CD4-positive, alpha-beta T cell (primary cell): Measurements from ENCODE around the gene EMX2. TPM values are rescaled to one million over a fixed set of nuclear protein-coding genes. Genes with fewer than 3 reads are reported as not detected.
A peak's percentile ranks its signal among the peaks of the same experiment; 100 is the strongest.

Source experiments
- ATAC-seq: fragments of 200-7000 bp; cut with Tn5 transposase; one replicate; pipeline ENCODE4 v1.10.0; 2022; ENCODE audit warnings: mild to moderate bottlenecking; ENCODE audit not compliant: poor library complexity
- CTCF ChIA-PET: fragments of 350-600 bp; sonication (Branson Sonifier 250); formaldehyde crosslinking; loops from one replicate; lab custom pipeline; 2021; ENCODE audit warnings: antibody characterized with exemption, inconsistent platforms; lab: Charles Lee
- POLR2A ChIA-PET: fragments of 350-600 bp; sonication (Branson Sonifier 250); formaldehyde crosslinking; loops from one replicate; lab custom pipeline; 2021; ENCODE audit warnings: antibody characterized with exemption, inconsistent platforms; lab: Charles Lee
- DNase-seq, 14 experiments: peaks; one replicate each; pipeline ENCODE4 v3.0.0-alpha.2; 2013 to 2020; ENCODE audit warnings: mixed read lengths in 2 of 14
- H3K27ac ChIP-seq, 2 donors: one replicate each; pipeline versions ENCODE4 v1.5.1 to v1.7.0; 2013; ENCODE audit warnings: low read length in 2 of 2, low read depth in 1 of 2, mild to moderate bottlenecking in 1 of 2
- H3K27me3 ChIP-seq, 2 experiments: 1 replicate in 1 of 2; 2 replicates in 1 of 2; pipeline versions ENCODE4 v1.6.1 to v1.7.0; 2013; ENCODE audit warnings: low read length in 2 of 2, control low read depth in 1 of 2, mild to moderate bottlenecking in 1 of 2, moderate library complexity in 1 of 2; ENCODE audit not compliant: insufficient read depth in 2 of 2, control insufficient read depth in 1 of 2
- H3K36me3 ChIP-seq: one replicate; pipeline ENCODE4 v1.6.1; 2013; ENCODE audit warnings: low read length, control low read depth; ENCODE audit not compliant: insufficient read depth
- H3K4me1 ChIP-seq: one replicate; pipeline ENCODE4 v1.6.1; 2013; ENCODE audit warnings: low read length, control low read depth; ENCODE audit not compliant: insufficient read depth
- H3K4me3 ChIP-seq: one replicate; pipeline ENCODE4 v1.5.1; 2013; ENCODE audit warnings: mild to moderate bottlenecking, low read length, moderate library complexity
- H3K9me3 ChIP-seq, 2 experiments: 1 replicate in 1 of 2; 2 replicates in 1 of 2; pipeline versions ENCODE4 v1.6.1 to v1.7.0; 2013; ENCODE audit warnings: low read length in 2 of 2, mild to moderate bottlenecking in 2 of 2, control low read depth in 1 of 2, moderate library complexity in 1 of 2; ENCODE audit not compliant: control insufficient read depth in 1 of 2, insufficient read depth in 1 of 2
- H3K27ac Mint-ChIP-seq: one replicate; pipeline ENCODE4 v1.8.0; 2020; ENCODE audit warnings: mixed read lengths
- H3K27me3 Mint-ChIP-seq: one replicate; pipeline ENCODE4 v1.8.0; 2021; ENCODE audit warnings: mixed read lengths
- H3K36me3 Mint-ChIP-seq: one replicate; pipeline ENCODE4 v1.8.0; 2021; ENCODE audit warnings: low read depth, mixed read lengths
- H3K4me1 Mint-ChIP-seq: one replicate; pipeline ENCODE4 v1.8.0; 2021; ENCODE audit warnings: low read depth, mixed read lengths
- H3K4me3 Mint-ChIP-seq: one replicate; pipeline ENCODE4 v1.8.0; 2020; ENCODE audit warnings: mild to moderate bottlenecking, mixed read lengths
- H3K9me3 Mint-ChIP-seq: one replicate; pipeline ENCODE4 v1.8.0; 2020; ENCODE audit warnings: mixed read lengths
- CTCF ChIP-seq: fragments of 200-600 bp; IDR thresholded peaks from one replicate; pipeline ENCODE4 v1.8.0; 2022; ENCODE audit warnings: antibody characterized with exemption, mild to moderate bottlenecking
- intact Hi-C, 2 experiments: fragments of 100-400 bp; cut with DNase I in 1 of 2; cut with micrococcal nuclease in 1 of 2; formaldehyde crosslinking; loops; one replicate each; pipeline versions ENCODE4 v1.15.1 to v1.9.0; 2023 to 2025; cut with DNase I, micrococcal nuclease
- total RNA-seq, 174 experiments: library from RNA in 2 of 174; stranded (reverse) in 2 of 174; gene quantifications; one replicate each; pipeline ENCODE4 v1.2.3 and lab custom pipeline; 2021 to 2026

EMX2 gene
- total RNA-seq, 2 experiments from 2014 or later = not detected

DNA sequence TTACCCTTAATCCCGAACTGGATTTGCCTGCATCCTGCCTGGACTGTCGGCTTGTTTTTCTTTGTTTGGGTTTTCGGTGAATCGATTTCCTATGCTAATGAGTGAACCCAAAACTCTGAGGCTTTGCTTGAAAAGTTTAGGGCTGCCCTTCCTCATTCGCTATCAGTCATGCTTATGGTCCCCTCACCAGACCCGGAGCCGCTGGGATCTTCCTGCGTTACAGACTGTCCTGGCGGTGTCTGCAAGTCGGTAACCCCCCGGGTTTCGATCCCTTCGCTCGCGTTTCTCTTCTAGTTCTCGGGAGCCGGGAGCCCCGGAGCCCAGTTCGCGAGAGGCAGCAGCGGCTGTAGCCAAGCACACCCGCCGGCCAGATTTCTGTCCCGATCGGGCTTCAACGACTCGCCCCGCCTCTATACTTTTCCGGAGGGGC is 2.2 kb downstream of the EMX2 start:
- Histone ChIP-seq H3K27me3 (peaks cover 67 to 86% of the 10 kb centered on the region in 2 experiments), H3K36me3 (no peaks in the 10 kb centered on the region), H3K9me3 (peaks cover 0 to 17% of the 10 kb centered on the region in 2 experiments), H3K27ac (no peak overlapping the region), H3K4me1 (peaks cover 24% of the 10 kb centered on the region), H3K4me3 (no peak overlapping the region)
- DNase-seq (no peak), ATAC-seq (no peak)
- no peak for TF ChIP-seq CTCF
- Mint-ChIP-seq H3K4me1 (peaks cover 32% of the 10 kb centered on the region), H3K36me3 (no peaks in the 10 kb centered on the region), H3K9me3 (no peaks in the 10 kb centered on the region), H3K4me3 (peak overlapping the region; percentile 60), H3K27ac (no peak overlapping the region), H3K27me3 (peaks cover 73% of the 10 kb centered on the region)
- CTCF ChIA-PET = no interaction called here
- POLR2A ChIA-PET = no interaction called here
- intact Hi-C loops = no loop called here

DNA sequence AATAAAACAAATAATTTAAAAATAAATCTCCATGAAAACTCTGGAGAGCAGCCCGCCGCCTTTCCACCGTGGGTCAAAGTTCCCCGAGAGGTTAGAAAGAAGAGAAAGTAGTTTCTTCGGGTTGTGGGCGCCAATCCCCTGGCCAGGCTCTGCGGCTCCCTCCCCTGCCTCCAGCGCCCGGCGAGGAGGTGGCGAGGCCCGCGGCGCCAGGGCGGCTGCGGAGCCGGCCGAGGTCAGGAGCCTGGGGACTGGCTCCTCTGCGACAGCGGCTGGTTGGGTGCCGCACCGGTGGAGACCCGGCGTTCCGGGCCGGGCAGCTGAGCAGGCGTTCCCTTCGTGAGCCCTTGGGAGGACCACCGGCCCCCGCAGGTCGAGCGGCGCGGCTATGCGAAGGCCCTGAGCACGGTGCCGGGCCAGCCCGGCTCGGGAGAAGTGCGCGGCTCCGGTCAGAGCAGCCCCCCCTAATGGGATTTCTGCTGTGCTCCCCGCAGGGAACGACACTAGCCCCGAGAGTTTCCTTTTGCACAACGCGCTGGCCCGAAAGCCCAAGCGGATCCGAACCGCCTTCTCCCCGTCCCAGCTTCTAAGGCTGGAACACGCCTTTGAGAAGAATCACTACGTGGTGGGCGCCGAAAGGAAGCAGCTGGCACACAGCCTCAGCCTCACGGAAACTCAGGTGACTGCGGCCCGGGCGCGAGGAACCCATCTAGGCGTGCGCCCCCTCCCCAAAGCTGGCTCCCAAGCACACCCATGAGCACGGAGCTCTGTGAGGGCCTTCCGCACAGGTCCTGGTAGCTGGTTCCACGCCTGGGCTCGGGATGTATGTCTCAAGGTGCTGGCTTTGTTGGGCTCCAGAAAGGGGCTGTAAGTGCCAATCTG is 2.8 kb downstream of the EMX2 start:
- H3K4me1 Mint-ChIP-seq = peaks cover 32% of the 10 kb centered on the region
- intact Hi-C loops = no loop called here

GRCh38 chr10:117546020-117546580 is 3.6 kb downstream of the EMX2 start:
- Mint-ChIP-seq H3K27me3 (peaks cover 76% of the 10 kb centered on the region), H3K9me3 (no peaks in the 10 kb centered on the region), H3K4me1 (peaks cover 31% of the 10 kb centered on the region), H3K4me3 (peak overlapping the region; percentile 44), H3K36me3 (no peaks in the 10 kb centered on the region), H3K27ac (no peak overlapping the region)
- POLR2A ChIA-PET = no interaction called here
- Histone ChIP-seq H3K4me1 (peaks cover 24% of the 10 kb centered on the region), H3K36me3 (no peaks in the 10 kb centered on the region), H3K27me3 (peaks cover 61 to 87% of the 10 kb centered on the region in 2 experiments), H3K9me3 (peaks cover 0 to 20% of the 10 kb centered on the region in 2 experiments), H3K27ac (no peak overlapping the region), H3K4me3 (no peak overlapping the region)
- TF ChIP-seq CTCF = no peak
- DNase-seq = no peak
- ATAC-seq = no peak
- CTCF ChIA-PET = no interaction called here
- intact Hi-C loops = no loop called here

More for the DNA sequence above, 2.8 kb downstream of the EMX2 start:
- Mint-ChIP-seq H3K36me3 (no peaks in the 10 kb centered on the region), H3K27me3 (peaks cover 76% of the 10 kb centered on the region), H3K9me3 (no peaks in the 10 kb centered on the region), H3K4me3 (no peak overlapping the region), H3K27ac (no peak overlapping the region)
- CTCF ChIA-PET = no interaction called here
- Histone ChIP-seq H3K36me3 (no peaks in the 10 kb centered on the region), H3K27ac (no peak overlapping the region), H3K4me3 (no peak overlapping the region), H3K9me3 (peaks cover 0 to 17% of the 10 kb centered on the region in 2 experiments), H3K27me3 (peaks cover 61 to 87% of the 10 kb centered on the region in 2 experiments), H3K4me1 (peaks cover 24% of the 10 kb centered on the region)
- POLR2A ChIA-PET = no interaction called here
- TF ChIP-seq CTCF = no peak
- ATAC-seq = no peak
- DNase-seq = no peak
